8988T (cell line): ENCODE results near the gene C16orf54.
"Not testable (repeated sequence)": the region's sequence is repeated elsewhere in the genome, so short reads cannot be mapped to it uniquely, and the experiment has no call there.

Experiments used
- DNase-seq: peaks from one replicate; pipeline ENCODE4 v3.0.0; 2011

Gene C16orf54, protein sequence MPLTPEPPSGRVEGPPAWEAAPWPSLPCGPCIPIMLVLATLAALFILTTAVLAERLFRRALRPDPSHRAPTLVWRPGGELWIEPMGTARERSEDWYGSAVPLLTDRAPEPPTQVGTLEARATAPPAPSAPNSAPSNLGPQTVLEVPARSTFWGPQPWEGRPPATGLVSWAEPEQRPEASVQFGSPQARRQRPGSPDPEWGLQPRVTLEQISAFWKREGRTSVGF

DNA sequence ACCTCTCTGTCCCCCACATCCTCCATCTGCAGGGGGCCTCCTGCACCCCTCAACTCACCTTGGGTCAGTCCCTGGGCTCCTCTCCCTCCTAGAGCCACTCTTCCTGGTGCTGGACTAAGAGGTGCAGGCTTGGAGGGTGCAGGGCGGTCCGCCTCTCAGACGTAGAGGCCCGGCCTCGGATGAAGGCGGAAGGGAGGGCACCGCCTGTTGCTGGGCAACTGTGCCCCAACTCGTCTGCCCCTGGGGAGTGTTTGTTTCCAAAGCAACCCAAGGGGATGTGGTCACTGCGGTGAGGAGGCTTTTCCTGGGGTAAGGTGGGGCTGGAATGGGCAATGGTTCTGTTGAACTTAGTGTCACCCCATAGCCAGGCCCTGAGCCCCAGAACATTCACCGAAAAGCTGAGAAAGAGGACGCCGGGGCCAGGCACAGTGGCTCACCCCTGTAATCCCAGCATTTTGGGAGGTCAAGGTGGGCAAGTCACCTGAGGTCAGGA lies at the start of gene C16orf54:
TSS of gene C16orf54 (minus strand) at position 138 of the 493 bp plus-strand sequence. CDS start 1,039 bp downstream, outside the sequence.
- no peak for DNase-seq

DNA sequence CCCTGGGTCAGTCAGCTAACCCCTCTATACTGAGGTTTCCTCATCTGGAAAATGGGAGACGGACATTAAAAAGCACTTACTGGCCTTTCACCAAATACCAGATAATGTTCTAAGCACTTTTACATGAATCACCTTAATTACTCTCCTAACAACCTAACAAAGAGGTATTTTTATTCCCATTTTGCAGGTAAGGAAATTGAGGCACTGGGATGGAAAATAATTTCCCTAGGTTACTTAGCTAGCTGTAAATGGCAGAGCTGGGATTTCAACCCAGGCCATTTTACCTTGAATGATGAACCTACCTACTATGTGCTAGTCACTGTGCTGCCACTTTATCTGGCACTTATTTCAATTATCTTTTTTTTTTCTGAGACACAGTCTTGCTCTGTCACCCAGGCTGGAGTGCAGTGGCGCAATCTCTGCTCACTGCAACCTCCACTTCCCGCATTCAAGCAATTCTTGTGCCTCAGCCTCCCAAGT lies 48.5 kb upstream of the C16orf54 start:
- no peak for DNase-seq

DNA sequence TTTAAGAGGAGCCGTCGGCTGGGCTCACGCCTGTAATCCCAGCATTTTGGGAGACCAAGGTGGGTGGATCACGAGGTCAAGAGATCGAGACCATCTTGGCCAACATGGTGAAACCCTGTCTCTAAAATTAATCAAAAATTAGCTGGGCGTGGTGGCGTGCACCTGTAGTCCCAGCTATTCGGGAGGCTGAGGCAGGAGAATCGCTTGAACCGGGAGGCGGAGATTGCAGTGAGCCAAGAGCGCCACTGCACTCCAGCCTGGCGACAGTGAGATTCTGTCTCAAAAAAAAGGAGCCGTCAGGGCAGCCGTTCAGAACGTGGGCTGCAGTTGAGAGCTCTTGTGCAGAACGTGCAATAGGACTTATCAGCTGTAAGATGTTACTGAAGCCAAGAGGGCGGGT lies 47.4 kb upstream of the C16orf54 start:
- DNase-seq, result not testable (repeated sequence)

DNA sequence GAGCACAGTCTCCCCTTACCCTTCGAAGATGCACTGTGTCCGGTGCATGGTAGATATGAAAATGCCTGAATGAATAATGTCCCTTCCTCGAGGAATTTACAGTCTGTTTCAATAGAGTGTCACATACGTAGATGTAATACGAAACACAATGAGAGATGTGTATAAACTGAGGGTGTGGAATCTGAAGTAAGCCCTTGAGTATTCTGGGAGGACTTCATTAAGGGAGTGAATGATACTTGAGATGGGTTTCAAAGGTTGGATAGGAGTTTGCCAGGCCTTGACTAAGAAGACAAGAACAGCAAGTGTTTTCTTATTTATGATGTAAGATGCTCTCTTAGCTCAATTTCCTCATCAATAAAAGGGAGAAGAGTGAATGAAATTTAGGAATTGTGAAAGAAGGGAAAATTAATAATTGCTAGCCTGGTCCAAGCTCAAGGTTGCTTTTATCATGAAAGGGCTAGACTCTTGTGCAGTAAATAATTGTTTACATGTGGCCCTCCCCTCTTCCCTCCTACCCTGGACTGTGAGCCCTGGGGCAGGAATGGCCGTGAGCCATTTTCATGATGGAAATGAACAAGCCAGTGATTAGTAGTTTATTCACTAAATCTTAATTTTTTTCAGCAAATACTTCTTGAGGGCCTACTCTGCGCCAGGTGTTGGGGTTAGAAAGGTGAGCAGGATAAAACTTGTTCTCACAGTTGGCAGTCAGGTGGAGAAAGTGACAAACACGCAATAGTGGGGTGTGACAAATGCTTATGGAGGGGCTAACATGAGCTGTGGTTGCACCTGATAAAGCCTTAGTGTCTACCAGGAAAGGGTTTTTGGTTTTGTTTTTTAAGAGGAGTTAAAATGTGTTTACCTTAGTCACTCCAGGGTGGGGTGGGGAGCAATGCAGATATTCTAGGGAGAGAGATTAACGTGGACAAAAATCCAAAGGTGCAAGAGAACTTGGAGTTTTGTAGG lies 46.3 kb upstream of the C16orf54 start:
- DNase-seq, result no peak

DNA sequence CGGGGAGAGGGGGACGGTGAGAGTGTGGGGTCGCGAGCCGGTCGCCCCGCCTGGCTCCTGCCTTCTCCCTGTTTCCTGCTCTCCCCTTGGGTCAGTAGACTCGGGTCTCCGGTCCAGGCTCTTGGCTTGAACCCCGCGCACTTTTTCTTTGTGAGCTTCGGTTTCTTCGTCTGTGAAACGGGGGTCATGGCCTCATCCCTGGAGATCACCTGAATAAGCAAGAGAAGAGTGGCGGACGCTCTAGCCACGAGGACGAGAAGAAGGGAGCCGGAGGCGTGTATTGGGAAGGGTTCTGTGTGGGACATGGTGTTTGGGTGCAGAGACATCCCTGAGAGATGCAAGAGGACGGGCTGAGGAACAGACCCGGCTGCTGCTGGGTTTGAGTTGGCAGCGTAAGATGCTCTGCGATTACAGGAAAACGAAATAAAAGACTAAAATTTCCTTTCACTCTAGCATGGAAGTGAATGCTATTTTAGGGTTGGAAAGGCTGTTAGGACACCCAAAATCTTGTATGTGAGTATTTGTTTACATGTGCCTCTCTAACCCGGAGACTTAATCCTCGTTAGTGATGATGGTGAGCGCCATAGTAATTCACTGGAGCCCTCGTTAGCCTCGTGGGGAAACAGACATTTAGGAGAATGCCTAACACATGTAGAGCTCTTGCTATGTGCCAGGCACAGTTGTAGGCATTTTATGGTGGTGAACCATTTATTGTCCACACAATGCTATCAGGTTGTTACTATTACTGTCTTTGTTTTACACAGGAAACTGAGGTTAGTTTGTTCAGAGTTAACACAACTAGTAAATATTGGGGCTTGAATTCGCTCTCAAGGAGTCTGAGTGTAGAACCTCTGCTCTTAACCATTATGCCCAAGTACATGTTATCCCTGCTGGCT lies 45.4 kb upstream of the C16orf54 start:
- no peak for DNase-seq

DNA sequence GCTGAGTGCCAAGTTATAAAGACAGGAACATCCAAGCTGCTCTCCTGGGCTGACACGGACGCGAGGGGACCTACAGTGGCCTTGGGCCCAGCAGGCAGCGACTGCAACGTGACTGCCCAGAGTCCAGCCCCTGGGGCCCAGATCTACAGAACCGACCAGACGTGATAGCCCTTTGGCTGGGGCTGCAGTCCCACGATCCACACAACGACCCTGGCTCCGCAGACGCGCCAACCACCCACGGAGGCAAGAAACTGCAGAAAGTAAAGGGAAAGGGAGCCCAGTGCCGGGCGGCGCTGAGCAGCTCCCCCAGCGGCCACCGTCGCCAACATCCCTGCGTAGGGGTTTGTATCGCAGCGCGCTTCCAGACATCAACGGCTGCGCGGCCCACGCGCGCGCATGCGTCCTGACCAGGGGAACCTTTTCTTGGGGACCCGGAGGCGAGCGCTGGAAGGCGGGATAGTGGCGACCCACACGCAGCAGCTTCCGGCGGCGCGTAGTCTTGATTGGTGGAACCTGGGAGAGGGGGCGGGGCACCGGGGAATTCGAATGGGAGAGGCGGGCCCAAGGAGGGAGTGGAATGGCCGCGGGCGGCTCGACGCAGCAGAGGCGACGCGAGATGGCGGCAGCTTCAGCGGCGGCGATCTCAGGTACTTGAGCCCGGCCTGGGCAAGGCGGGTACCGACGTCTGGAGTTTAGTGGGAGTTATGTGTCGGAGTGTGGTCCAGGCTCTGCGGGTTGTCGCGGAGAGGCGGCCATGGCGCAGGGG lies 44.6 kb upstream of the C16orf54 start, which contains the start of gene KIF22:
TSS of gene KIF22 (plus strand) at position 569 of the 766 bp plus-strand sequence. CDS start at position 578, 9 bp downstream.
- peak; percentile 93 for DNase-seq

DNA sequence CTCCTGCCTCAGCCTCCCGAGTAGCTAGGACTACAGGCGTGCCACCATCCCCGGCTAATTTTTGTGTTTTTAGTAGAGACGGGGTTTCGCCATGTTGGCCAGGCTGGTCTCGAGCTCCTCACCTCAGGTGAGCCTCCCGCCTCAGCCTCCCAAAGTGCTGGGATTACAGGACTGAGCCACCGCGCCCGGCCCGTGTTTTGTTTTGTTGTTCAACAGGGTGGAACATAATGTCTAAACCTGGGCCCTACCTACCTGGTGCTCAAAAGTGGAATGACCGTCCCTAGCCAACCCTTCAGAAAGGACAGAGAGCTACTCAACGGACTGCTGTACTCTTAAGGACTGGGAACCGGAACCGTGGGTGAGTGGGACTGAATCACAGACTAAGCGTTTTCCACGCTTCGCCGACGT lies 44.0 kb upstream of the C16orf54 start:
- no peak for DNase-seq

DNA sequence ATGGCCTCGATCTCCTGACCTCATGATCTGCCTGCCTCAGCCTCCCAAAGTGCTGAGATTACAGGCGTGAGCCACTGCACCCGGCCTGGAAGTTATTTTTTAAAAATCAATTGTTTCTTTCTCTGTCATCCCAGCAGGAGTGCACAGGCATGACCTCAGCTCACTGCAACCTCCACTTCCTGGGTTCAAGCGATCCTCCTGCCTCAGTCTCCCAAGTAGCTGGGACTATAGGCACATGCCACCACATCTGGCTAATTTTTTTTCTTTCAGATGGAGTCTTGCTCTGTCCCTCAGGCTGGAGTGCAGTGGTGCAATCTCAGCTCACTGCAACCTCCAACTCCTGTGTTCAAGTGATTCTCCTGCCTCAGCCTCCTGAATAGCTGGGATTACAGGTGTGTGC lies 41.4 kb upstream of the C16orf54 start:
- DNase-seq, result not testable (repeated sequence)

GRCh38 chr16:29784901-29785500 lies 39.2 kb upstream of the C16orf54 start:
- DNase-seq, result no peak

GRCh38 chr16:29784157-29784556 lies 38.4 kb upstream of the C16orf54 start:
- DNase-seq, result no peak

DNA sequence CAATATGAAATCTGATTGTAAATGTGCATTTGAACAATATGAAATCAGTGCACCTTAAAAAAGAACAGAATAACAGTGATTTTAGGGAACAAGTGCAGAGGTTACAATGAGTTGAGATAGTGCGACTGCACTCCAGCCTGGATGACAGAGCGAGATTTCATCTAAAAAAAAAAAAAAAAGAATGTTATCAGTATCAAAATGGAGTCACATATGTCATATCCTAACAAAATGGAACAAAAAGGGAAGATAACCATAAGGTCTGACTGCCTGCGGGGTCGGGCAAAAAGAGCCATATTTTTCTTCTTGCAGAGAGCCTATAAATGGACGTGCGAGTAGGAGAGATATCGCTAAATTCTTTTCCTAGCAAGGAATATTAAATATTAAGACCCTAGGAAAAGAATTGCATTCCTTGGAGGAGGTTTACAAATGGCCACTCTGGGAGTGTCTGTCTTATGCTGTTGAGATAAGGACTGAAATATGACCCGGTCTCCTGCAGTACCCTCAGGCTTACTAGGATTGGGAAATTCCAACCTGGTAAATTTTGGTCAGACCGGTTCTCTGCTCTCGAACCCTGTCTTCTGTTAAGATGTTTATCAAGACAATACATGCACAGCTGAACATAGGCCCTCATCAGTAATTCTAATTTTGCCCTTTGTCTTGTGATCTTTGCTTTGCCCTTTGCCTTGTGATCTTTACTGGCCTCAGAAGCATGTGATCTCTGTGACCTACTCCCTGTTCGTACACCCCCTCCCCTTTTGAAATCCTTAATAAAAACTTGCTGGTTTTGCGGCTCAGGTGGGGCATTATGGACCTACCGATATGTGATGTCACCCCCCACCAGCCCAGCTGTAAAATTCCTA lies 37.5 kb upstream of the C16orf54 start:
- DNase-seq, result not testable (repeated sequence)

DNA sequence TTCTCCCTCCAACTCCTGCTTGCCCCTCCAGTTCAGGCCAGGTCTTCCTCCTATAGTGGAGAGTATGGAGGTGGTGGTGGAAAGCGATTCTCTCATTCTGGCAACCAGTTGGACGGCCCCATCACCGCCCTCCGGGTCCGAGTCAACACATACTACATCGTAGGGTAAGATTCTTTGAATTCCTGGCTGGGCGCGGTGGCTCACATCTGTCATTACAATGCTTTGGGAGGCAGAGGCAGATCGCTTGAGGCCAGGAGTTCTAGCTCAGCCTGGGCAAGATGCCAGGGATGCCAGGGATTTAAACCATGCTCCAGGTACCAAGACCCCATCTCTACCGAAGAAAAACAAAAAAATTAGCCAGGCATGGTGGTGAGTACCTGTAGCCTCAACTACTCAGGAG lies 33.7 kb upstream of the C16orf54 start:
- DNase-seq, result no peak

- DNase-seq, result no peak
These were observed 32.0 kb upstream of the C16orf54 start, which contains the start of gene ZG16 for GRCh38 chr16:29777576-29778350. Gene ZG16, plus strand, starts transcription at chr16:29778256. Its CDS starts 1,011 bp downstream, at chr16:29779267.

DNA sequence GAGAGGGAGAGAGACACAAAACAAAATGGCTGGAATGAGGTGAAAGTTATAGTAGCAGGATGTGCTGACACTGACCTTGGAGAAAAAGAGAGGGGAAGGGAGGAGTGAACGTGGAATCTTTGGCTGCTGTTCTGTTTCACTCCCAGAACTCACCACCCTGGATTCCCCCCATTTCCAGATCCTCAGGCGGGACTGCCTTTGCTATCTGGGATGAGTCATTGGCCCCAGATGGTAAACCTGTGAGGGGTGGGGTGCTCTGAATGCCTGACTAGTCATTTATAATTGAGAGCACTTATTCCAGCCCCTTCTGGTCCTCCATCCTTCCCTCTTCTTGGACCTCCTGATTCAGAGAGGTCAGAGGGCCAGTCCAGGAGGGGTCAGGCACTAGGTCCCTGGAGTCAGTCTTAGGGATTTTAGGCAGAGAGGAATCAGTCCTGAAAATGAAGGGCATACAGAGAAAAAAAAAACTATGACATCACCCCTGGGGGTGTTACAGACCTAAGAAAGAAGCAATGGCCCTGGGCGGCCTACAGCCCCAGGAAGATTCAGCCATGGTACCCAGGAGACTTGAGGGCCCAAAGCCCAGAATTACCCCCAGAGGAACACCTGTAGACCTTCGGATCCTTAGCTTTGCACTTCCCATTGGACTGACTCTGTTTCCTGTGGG lies 30.1 kb upstream of the C16orf54 start:
- DNase-seq, result no peak

- DNase-seq, result no peak
These were observed 28.9 kb upstream of the C16orf54 start for GRCh38 chr16:29774730-29775129.

DNA sequence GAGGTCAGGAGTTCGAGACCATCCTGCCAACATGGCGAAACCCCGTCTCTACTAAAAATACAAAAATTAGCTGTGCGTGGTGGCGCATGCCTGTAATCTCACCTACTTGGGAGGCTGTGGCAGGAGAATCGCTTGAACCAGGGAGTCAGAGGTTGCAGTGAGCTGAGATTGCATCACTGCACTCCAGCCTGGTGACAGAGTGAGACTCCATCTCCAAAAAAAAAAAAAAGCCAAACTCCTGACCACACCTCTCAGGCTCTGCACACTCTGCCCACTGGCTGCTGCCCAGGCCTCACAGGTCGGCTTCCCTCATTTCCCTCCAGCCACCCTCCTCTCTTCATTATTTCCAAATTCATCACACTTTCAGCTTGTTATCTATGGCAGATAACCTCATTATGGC lies 26.5 kb upstream of the C16orf54 start:
- not testable (repeated sequence) for DNase-seq

GRCh38 chr16:29770250-29770929 lies 24.6 kb upstream of the C16orf54 start:
- DNase-seq, result no peak

DNA sequence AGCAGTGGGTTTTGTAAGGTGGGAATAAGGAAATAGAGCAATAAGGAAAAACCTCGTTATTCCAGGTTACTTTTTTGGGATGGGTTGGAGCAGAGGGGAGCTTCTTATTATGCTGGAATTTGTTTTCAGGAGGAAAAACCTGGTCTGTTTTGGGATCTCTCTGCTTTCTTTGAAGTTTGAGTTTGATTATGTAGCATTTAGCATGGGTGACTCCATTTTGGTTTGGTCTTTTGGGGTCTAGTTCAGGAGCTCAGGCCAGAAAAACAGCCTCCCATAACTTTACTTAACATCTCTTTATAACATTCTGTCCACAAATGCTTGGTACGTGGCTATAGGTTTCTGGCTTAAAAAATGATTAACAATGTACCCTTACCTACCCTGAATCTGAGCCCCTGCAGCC lies 23.7 kb upstream of the C16orf54 start:
- no peak for DNase-seq
